Naive thymus-derived CD8-positive, alpha-beta T cell (primary cell): ENCODE data around the gene ATG7. TPM values are rescaled to one million over a fixed set of nuclear protein-coding genes. Genes with fewer than 3 reads are reported as not detected.

Experiments
- ATAC-seq, 2 donors: fragments of 150-1000 bp; cut with Tn5 transposase in 1 of 2; sonication (Bioruptor Pico), chemical (Tn5 transposase) in 1 of 2; 1 replicate in 1 of 2; 2 replicates in 1 of 2; pipeline ENCODE4 v1.10.0; 2021; ENCODE audit warnings: mild to moderate bottlenecking in 2 of 2, moderate library complexity in 2 of 2
- POLR2A ChIA-PET: fragments of 350-600 bp; sonication (Branson Sonifier 250); formaldehyde crosslinking; loops from one replicate; lab custom pipeline; 2021; ENCODE audit warnings: antibody characterized with exemption; lab: Charles Lee
- DNase-seq, 10 donors: peaks; one replicate each; pipeline versions ENCODE4 v3.0.0 to v3.0.0-alpha.2; 2020 to 2022
- H3K27ac Mint-ChIP-seq, 10 donors: one replicate each; pipeline ENCODE4 v1.8.0; 2020 to 2022; ENCODE audit warnings: mild to moderate bottlenecking in 10 of 10, mixed read lengths in 10 of 10, moderate library complexity in 4 of 10, inconsistent platforms in 1 of 10
- H3K27me3 Mint-ChIP-seq, 5 donors: one replicate each; pipeline ENCODE4 v1.8.0; 2021 to 2022; ENCODE audit warnings: mixed read lengths in 5 of 5
- H3K36me3 Mint-ChIP-seq, 3 donors: one replicate each; pipeline ENCODE4 v1.8.0; 2020 to 2022; ENCODE audit warnings: mixed read lengths in 3 of 3, mild to moderate bottlenecking in 2 of 3, inconsistent platforms in 1 of 3
- H3K4me1 Mint-ChIP-seq, 4 donors: one replicate each; pipeline ENCODE4 v1.8.0; 2021 to 2022; ENCODE audit warnings: mixed read lengths in 4 of 4
- H3K4me3 Mint-ChIP-seq, 10 donors: one replicate each; pipeline ENCODE4 v1.8.0; 2020 to 2022; ENCODE audit warnings: mild to moderate bottlenecking in 10 of 10, mixed read lengths in 10 of 10, moderate library complexity in 6 of 10, inconsistent platforms in 1 of 10
- H3K9me3 Mint-ChIP-seq, 9 donors: one replicate each; pipeline ENCODE4 v1.8.0; 2020 to 2022; ENCODE audit warnings: mixed read lengths in 9 of 9, mild to moderate bottlenecking in 3 of 9, inconsistent platforms in 1 of 9, moderate library complexity in 1 of 9
- polyA plus RNA-seq, 3 donors: library from polyadenylated mRNA; unstranded; fragments of 300-500 nt; fragmentation: Illumina TruSeq; gene quantifications; one replicate each; pipeline ENCODE4 v1.2.3, GENCODE V29; 2021
- total RNA-seq, 8 experiments: library from RNA in 2 of 8; stranded (reverse) in 2 of 8; gene quantifications; one replicate each; pipeline ENCODE4 v1.2.3 and lab custom pipeline; 2021 to 2026

ATG7 gene
- total and polyA plus RNA-seq, 5 experiments from 2014 or later = 6.0 to 28.7 (median 15.3) TPM

DNA sequence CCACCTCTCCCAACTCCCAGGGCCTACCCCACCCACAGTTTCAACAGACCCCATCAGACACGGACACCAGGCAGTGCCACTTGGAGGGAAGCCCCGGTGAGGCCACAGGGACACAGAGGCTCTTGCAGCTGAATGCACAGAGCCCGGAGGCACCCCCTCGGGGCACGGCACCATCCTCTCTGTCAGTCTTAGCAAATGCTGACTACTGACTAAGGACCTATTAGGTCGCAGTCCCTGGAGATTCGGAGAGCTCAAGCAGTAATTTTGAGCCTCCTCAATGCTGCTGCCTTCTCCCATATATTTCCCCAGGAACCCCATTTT lies 291.6 kb downstream of the ATG7 start:
- DNase-seq (no peak), ATAC-seq (no peak)
- Mint-ChIP-seq H3K27me3 (no peaks in the 10 kb centered on the region), H3K27ac (peak overlapping the region in 4 of 10 donors; percentile 44 to 87 (median 82)), H3K36me3 (peaks cover 0 to 41% (median 7%) of the 10 kb centered on the region in 3 donors), H3K9me3 (no peaks in the 10 kb centered on the region), H3K4me3 (no peak overlapping the region), H3K4me1 (peaks cover 0 to 11% (median 7%) of the 10 kb centered on the region in 4 donors)
- POLR2A ChIA-PET = no interaction called here

- ATAC-seq (no peak), DNase-seq (no peak)
- Mint-ChIP-seq H3K27me3 (no peaks in the 10 kb centered on the region), H3K9me3 (no peaks in the 10 kb centered on the region), H3K36me3 (peaks cover 0 to 39% (median 5%) of the 10 kb centered on the region in 3 donors), H3K4me1 (peaks cover 0 to 11% (median 7%) of the 10 kb centered on the region in 4 donors), H3K4me3 (no peak overlapping the region), H3K27ac (peak overlapping the region in 2 of 10 donors; percentile 48 to 80)
- POLR2A ChIA-PET = no interaction called here
These were observed 292.4 kb downstream of the ATG7 start for GRCh38 chr3:11564577-11565001.

GRCh38 chr3:11565072-11565471 lies 292.9 kb downstream of the ATG7 start:
- H3K36me3 Mint-ChIP-seq = peaks cover 0 to 34% (median 5%) of the 10 kb centered on the region in 3 donors
- ATAC-seq (no peak), DNase-seq (no peak)
- POLR2A ChIA-PET = no interaction called here
- no peaks in the 10 kb centered on the region for H3K27me3 Mint-ChIP-seq
- no peaks in the 10 kb centered on the region for H3K9me3 Mint-ChIP-seq
- no peak overlapping the region for H3K4me3 Mint-ChIP-seq
- H3K4me1 Mint-ChIP-seq = peaks cover 0 to 10% (median 6%) of the 10 kb centered on the region in 4 donors
- H3K27ac Mint-ChIP-seq = peak overlapping the region in 1 of 10 donors; percentile 61

- Mint-ChIP-seq H3K4me1 (peaks cover 0 to 11% (median 8%) of the 10 kb centered on the region in 4 donors), H3K9me3 (no peaks in the 10 kb centered on the region), H3K27me3 (no peaks in the 10 kb centered on the region), H3K36me3 (peaks cover 0 to 33% (median 5%) of the 10 kb centered on the region in 3 donors), H3K27ac (peak overlapping the region in 2 of 10 donors; percentile 34 to 61), H3K4me3 (no peak overlapping the region)
- DNase-seq (no peak), ATAC-seq (no peak)
- POLR2A ChIA-PET = no interaction called here
These were observed 293.3 kb downstream of the ATG7 start for GRCh38 chr3:11565492-11565891.

GRCh38 chr3:11565932-11566331 lies 293.7 kb downstream of the ATG7 start:
- peaks cover 0 to 35% (median 5%) of the 10 kb centered on the region in 3 donors for H3K36me3 Mint-ChIP-seq
- peak overlapping the region in 2 of 10 donors; percentile 34 to 61 for H3K27ac Mint-ChIP-seq
- POLR2A ChIA-PET = no interaction called here
- no peaks in the 10 kb centered on the region for H3K9me3 Mint-ChIP-seq
- DNase-seq = no peak
- no peaks in the 10 kb centered on the region for H3K27me3 Mint-ChIP-seq
- peaks cover 3 to 15% (median 9%) of the 10 kb centered on the region in 4 donors for H3K4me1 Mint-ChIP-seq
- no peak for ATAC-seq
- H3K4me3 Mint-ChIP-seq = no peak overlapping the region

GRCh38 chr3:11566478-11566877 lies 294.3 kb downstream of the ATG7 start:
- Mint-ChIP-seq H3K4me3 (no peak overlapping the region), H3K9me3 (no peaks in the 10 kb centered on the region), H3K36me3 (peaks cover 0 to 36% (median 5%) of the 10 kb centered on the region in 3 donors), H3K27me3 (no peaks in the 10 kb centered on the region), H3K27ac (peak overlapping the region in 3 of 10 donors; percentile 44 to 86 (median 61)), H3K4me1 (peaks cover 3 to 16% (median 10%) of the 10 kb centered on the region in 4 donors)
- ATAC-seq = no peak
- no peak for DNase-seq
- POLR2A ChIA-PET = no interaction called here

- no peaks in the 10 kb centered on the region for H3K9me3 Mint-ChIP-seq
- H3K36me3 Mint-ChIP-seq = peaks cover 0 to 36% (median 5%) of the 10 kb centered on the region in 3 donors
- DNase-seq (no peak), ATAC-seq (no peak)
- H3K27ac Mint-ChIP-seq = peak overlapping the region in 3 of 10 donors; percentile 6 to 86 (median 61)
- no peaks in the 10 kb centered on the region for H3K27me3 Mint-ChIP-seq
- peaks cover 3 to 16% (median 10%) of the 10 kb centered on the region in 4 donors for H3K4me1 Mint-ChIP-seq
- POLR2A ChIA-PET = no interaction called here
- no peak overlapping the region for H3K4me3 Mint-ChIP-seq
These were observed 294.7 kb downstream of the ATG7 start for GRCh38 chr3:11566916-11567315.

DNA sequence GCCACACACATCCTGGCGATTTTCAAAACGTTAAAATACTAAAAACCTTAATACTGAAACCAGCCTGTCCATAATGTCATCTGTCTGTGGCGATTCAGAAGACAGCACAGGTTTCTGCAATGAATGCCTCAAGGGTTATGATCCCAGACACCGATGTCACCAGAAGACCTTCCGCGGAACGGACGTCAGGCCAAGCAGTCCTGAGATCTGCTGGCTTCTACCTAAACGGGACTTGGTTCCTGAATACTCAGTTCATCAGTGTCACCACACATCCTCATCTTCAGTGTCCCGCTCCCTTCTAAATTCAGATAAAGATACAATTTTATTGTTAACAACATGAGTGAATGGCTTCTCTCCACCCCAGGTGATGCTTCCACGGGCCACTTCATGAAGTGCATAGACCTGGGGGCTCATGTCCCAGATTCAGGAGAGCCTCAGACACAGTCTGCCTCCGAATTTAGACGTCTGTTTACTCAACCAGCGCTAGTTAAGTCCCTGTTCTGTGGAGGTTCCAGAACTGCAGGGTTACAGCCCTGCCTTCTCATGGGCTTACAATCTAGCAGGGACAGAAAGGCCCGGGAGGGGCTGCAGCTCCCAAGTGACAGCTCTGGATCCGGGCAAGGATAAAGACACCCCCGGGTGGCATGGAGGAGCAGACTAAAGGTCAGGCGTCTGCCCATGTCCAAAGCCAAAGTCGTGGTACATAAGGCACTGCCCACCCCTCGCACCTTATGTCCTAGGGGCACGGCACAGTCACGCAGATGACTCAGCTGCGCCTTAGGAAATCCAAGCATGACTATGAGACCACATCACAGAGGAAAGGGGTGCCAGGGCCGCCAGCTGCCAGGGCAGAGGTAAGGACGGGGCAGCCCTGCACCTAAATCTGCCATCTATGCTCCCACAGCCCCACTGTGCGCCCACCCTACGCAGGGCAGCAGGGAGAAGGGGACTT lies 295.6 kb downstream of the ATG7 start:
- H3K4me1 Mint-ChIP-seq = peaks cover 3 to 22% (median 12%) of the 10 kb centered on the region in 4 donors
- DNase-seq = no peak

GRCh38 chr3:11568503-11569155 lies 296.4 kb downstream of the ATG7 start:
- DNase-seq (no peak), ATAC-seq (no peak)
- peaks cover 3 to 26% (median 15%) of the 10 kb centered on the region in 4 donors for H3K4me1 Mint-ChIP-seq
- H3K4me3 Mint-ChIP-seq = no peak overlapping the region
- H3K27me3 Mint-ChIP-seq = no peaks in the 10 kb centered on the region
- POLR2A ChIA-PET = no interaction called here
- H3K36me3 Mint-ChIP-seq = peaks cover 0 to 36% (median 4%) of the 10 kb centered on the region in 3 donors
- no peaks in the 10 kb centered on the region for H3K9me3 Mint-ChIP-seq
- H3K27ac Mint-ChIP-seq = peak overlapping the region in 3 of 10 donors; percentile 29 to 75 (median 69)

More for the DNA sequence above, 295.6 kb downstream of the ATG7 start:
- H3K36me3 Mint-ChIP-seq = peaks cover 0 to 38% (median 5%) of the 10 kb centered on the region in 3 donors
- ATAC-seq = no peak
- no peaks in the 10 kb centered on the region for H3K27me3 Mint-ChIP-seq
- POLR2A ChIA-PET = no interaction called here
- H3K9me3 Mint-ChIP-seq = no peaks in the 10 kb centered on the region
- H3K4me3 Mint-ChIP-seq = no peak overlapping the region
- peak overlapping the region in 4 of 10 donors; percentile 31 to 67 (median 48) for H3K27ac Mint-ChIP-seq

DNA sequence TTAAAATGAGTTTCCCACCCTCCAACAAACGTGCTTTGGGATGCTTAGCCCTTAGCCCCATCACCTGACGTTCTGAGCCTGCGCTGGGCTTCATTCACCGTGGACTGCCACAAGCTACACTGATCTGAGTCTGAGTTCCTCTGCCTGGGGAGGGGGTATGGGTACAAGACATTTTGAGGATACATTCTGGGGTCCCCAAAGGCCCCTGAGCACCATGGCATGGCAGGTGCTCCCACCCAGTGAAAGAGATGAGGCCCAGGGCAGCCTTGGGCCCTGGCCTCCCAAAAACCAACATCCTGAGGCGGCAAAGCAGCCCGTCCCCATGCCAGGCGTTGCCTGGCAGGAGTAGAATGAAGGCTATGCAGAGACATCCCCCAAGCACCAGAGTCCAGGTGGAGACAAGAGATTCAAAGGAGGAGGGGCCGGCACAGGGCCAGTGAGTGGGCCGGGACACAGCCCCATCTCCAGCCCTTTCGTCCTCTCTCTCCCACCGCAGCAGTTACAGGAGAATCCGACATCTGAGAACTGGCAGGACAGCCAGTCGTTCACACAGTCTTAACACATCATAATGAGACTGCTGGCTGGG lies 297.1 kb downstream of the ATG7 start:
- no peaks in the 10 kb centered on the region for H3K9me3 Mint-ChIP-seq
- DNase-seq (no peak), ATAC-seq (no peak)
- peak overlapping the region in 6 of 10 donors; percentile 10 to 89 (median 69) for H3K27ac Mint-ChIP-seq
- H3K4me1 Mint-ChIP-seq = peaks cover 3 to 32% (median 17%) of the 10 kb centered on the region in 4 donors
- no peak overlapping the region for H3K4me3 Mint-ChIP-seq
- POLR2A ChIA-PET = no interaction called here
- H3K27me3 Mint-ChIP-seq = no peaks in the 10 kb centered on the region
- H3K36me3 Mint-ChIP-seq = peaks cover 0 to 34% (median 4%) of the 10 kb centered on the region in 3 donors

GRCh38 chr3:11570251-11570650 lies 298.1 kb downstream of the ATG7 start:
- ATAC-seq (no peak), DNase-seq (no peak)
- Mint-ChIP-seq H3K4me3 (no peak overlapping the region), H3K27ac (peak overlapping the region in 5 of 10 donors; percentile 7 to 89 (median 61)), H3K9me3 (no peaks in the 10 kb centered on the region), H3K27me3 (no peaks in the 10 kb centered on the region), H3K4me1 (peaks cover 3 to 34% (median 19%) of the 10 kb centered on the region in 4 donors), H3K36me3 (peaks cover 0 to 38% (median 4%) of the 10 kb centered on the region in 3 donors)
- POLR2A ChIA-PET = no interaction called here

- Mint-ChIP-seq H3K27me3 (no peaks in the 10 kb centered on the region), H3K27ac (peak overlapping the region in 5 of 10 donors; percentile 7 to 91 (median 72)), H3K4me1 (peaks cover 3 to 34% (median 19%) of the 10 kb centered on the region in 4 donors), H3K36me3 (peaks cover 0 to 45% (median 4%) of the 10 kb centered on the region in 3 donors), H3K4me3 (no peak overlapping the region), H3K9me3 (no peaks in the 10 kb centered on the region)
- POLR2A ChIA-PET = no interaction called here
- ATAC-seq = no peak
- DNase-seq = no peak
These were observed 298.7 kb downstream of the ATG7 start for GRCh38 chr3:11570789-11571495.
